HPDE6-E6E7 (cell line): ENCODE measurements around the gene HIP1.
"Not testable (repeated sequence)": the region's sequence is repeated elsewhere in the genome, so short reads cannot be mapped to it uniquely, and the experiment has no call there.

Experiments
- DNase-seq: peaks from one replicate; pipeline ENCODE4 v3.0.0; 2011; ENCODE audit warnings: missing footprints; ENCODE audit errors: extremely low spot score

Gene HIP1

DNA sequence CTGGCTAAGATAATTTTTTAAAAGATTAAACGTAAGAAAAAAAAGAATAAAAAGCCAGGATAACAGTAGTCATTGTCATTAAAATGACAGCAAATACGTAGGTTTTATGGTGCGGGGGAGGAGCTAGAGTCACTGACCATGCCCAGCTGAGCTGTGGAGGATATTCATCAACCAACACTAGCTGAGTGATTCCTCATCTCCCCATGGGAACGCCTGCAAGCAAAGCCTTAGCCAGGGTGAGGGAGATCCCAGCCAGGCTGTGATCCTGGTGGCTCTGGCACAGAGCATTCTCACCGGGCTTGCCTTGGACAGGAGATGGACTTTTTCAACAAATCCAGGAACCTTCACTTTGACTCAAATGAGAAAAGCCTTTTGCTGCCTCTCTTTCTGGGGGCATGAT, 94.2 kb downstream of the HIP1 start:
- no peak for DNase-seq

GRCh38 chr7:75642810-75643486, 95.8 kb downstream of the HIP1 start:
- DNase-seq: peak; percentile 58

DNA sequence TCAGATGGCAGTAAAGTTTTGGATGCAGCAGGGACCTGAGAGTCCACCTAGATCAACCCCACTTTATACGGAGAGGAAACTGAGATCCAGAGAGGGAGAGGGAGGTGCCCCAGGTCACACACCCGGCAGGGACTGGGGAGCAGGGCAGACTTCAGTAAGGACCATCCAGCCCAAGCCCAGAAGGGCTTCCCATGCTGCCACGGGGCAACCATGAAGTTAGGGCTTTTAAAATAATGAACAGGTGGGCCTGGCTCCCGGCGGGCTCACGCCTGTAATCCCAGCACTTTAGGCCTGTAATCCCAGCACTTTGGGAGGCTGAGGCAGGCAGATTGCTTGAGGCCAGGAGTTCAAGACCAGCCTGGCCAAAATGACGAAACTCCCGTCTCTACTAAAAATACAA, 98.5 kb downstream of the HIP1 start:
- DNase-seq: no peak

- no peak for DNase-seq
Observed at GRCh38 chr7:75639886-75640190, 98.9 kb downstream of the HIP1 start.

- peak; percentile 62 for DNase-seq
Observed at GRCh38 chr7:75639071-75639885, 99.5 kb downstream of the HIP1 start.

- no peak for DNase-seq
Observed at GRCh38 chr7:75638594-75639070, 100.1 kb downstream of the HIP1 start.

DNA sequence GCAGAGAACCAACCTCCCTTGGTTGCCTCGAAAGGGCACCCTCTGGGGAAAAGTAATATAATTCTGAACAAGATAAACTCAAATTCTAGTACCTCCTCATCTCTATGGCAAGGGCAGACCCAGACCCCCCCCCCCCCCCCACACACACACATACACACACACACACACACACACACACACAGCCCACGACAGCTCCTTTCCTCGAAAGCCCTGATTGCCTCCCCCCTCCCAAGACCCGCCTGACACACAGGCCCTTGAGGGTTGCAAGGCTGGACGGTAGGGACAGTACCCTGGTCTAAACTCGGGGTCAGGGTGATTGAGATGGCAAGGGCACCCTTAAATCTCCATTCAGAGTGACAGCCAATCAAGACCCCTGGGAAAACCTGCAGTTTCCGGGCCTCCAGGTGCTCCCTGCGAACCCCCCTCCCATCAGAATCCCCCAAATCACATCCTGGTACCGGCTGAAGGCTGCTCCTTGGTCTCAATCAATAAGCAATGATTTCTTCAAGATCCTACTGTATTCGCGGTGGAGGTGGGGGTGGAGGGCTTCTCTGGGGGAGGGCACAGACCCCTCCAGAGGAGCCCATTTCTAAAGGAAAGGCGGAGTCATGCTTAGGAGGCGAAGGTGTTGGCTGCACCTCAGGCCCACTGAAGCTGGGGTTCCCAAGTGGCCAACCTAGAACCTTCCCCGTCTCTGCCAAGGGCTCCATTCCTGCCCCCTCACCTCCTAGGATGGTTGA, 100.7 kb downstream of the HIP1 start:
- no peak for DNase-seq

- DNase-seq: no peak
Observed at GRCh38 chr7:75635036-75635435, 103.7 kb downstream of the HIP1 start.

GRCh38 chr7:75632587-75632986, 106.2 kb downstream of the HIP1 start:
- DNase-seq: not testable (repeated sequence)

GRCh38 chr7:75631711-75632110, 107.0 kb downstream of the HIP1 start:
- DNase-seq: no peak

DNA sequence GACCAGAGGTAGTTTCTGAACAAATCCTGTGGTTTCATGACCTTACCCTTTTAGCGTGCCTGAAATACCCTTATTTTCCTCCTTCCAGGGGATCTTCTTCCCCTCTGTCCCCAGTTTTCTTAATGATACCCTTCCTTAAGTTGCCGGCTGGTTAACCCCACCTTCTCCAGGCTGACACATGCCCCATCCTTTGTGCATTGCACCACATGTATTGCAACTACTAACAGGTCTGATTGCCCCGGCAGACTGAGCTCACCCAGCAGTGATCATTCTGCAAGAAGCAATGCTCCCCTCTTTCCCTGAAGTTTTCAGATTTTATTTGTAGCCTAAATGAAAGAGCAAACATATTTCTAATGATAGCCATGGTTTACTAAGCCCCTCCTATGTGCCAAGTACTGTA, 108.2 kb downstream of the HIP1 start:
- no peak for DNase-seq

DNA sequence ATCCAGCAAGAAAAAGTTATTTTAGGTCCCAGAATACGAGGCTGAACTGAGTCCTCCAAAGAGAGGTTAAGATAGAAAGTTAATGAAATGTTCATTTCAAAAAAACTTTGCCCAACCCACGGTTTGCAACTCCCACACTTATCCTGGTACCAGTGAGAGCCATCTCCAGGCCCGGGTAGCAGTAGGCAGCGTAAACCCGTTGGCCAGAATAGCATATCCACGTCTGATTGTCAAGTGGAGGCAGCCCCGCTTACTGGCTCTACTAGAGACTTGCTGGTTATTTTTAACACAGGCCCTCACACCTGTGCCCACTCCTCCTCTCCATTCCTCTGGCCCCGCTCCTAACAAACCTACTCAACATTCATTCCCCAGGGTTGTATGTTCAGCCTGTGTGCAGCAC, 109.7 kb downstream of the HIP1 start:
- no peak for DNase-seq

- no peak for DNase-seq
Observed at GRCh38 chr7:75628055-75628454, 110.7 kb downstream of the HIP1 start.

- DNase-seq: no peak
Observed at GRCh38 chr7:75626954-75627353, 111.8 kb downstream of the HIP1 start.

DNA sequence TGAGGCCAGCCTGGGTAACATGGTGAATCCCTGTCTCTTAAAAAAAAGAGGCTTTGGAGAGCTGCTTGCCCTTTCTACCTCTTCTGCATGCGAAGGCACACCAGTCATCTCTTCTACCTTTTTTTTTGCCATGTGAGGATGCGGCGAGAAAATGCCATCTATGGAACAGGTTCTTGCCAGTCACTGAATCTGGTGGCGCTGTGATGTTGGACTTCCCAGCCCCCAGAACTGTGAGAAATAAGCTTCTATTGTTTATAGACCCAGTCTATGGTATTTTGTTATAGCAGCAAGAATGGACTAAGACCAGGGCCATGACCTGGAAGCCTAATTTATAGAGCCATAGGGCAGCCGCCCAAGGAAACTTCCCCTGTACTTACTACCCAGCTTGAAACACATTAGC, 112.9 kb downstream of the HIP1 start:
- DNase-seq: no peak

DNA sequence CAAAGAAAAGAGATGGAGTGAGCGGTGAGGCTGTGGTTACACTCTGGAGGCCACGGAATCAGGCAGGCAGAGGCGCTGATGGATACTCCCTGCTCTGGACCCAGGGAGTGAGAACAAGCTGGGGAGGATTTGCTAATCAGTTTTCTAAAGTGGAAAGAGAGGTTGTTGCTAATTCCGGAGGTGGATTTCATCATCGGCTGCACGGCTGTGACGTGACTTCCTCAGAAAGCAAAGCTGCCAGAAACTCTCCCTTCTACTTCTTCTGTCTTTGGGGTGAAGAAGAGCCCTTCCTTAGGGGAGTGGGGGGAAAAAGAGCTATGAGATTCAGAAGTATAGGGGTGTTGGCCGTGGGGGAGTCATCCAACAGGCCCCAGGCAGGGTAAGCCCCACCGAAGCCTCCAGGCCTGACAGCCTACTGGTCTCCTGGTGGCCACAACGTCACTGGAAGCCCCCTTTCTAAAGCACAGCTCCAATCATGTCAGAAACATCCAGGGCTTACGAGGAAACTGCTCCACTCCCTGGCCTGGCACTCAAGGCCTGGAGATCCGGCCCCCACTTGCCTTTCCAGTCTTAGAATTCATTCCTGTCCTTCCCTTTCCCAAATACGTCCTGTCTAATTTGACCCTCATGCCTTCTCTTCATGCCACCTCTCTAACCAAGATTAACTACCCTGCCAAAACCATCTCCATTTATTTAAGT, 114.5 kb downstream of the HIP1 start:
- DNase-seq: no peak

DNA sequence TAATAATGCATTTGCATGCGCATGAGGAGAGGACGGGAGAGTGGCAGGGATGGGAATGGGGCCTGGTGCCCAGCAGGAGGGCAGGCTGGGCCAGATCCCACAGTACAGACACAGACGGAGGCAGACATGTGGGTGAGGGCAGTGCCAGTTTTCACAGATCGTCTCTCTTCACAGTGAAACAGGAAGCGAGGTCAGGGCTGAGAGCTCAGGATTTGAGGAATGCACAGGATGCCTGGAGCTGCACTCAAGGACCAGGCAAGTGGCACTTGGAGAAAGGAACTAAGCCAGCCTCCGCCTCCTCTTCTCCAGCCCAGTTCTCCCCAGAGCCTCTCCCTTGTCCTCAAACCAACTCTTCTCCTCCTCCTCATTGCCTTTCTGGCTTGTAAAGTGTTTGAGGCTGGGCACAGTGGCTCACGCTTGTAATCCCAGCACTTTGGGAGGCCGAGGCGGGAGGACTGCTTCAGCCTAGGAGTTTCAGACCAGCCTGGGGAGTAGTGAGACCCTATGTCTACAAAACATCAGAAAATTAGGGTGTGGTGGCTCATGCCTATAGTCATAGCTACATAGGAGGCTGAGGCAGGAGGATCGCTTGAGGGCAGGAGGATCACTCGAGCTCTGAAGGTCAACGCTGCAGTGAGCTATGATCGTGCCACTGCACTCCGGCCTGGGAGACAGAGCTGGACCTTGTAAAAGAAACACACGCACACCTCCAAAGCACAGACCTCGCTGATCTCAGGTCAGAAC, 115.2 kb downstream of the HIP1 start:
- DNase-seq: no peak

DNA sequence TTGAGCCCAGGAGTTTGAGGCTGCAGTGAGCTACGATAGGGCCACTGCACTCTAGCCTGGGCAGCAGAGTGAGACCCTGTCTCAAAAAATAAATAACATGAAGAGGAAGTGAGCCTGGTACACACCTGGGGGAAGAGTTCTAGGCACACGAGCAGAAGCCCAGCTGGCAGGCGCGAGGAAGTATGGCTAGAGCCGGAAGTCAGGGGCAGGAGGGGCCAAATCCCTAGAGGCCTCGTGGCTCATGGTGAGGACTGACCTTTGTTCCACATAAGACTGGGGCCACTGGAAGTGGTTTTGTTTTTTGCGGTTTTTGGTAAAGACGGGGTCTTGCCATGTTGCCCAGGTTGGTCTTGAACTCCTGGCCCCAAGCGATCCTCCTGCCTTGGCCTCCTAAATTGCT, 117.6 kb downstream of the HIP1 start:
- no peak for DNase-seq

GRCh38 chr7:75619636-75620035, 119.1 kb downstream of the HIP1 start:
- DNase-seq: no peak

DNA sequence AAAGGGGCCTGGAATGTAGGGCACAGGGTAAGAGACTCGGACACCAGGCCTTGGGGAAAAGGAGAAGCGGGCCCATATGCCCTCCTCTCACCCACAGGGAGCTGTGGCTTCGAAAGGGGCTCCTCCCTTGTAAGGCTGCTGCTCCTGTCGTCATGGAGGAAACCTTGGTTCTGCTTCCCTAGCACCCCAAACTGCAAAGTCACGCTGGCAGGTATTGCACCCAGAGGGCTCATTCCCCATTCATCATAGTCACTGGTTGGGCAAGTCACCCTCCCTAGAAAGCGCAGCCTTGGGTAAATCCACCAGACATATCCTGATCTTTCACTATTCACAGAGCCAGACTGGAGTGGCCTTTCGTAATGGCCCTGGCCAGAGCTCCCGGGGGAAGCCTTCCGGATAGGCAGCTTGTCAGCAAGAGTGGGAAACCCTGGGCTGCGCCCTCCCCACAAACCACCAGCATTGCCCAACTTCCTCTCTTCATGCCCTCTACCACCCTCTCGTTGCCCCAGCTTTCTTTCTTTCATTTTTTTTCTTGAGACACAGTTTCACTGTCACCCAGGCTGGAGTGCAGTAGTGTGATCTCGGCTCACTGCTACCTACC, 121.0 kb downstream of the HIP1 start:
- no peak for DNase-seq
